ENCODE data around the gene MAGEB3.

MAGEB3 gene

GRCh38 chrX:30280428-30280827 is 50.0 kb downstream of the MAGEB3 start:
- no peak for DNase-seq

- DNase-seq, result no peak
These were observed 52.1 kb downstream of the MAGEB3 start for GRCh38 chrX:30282527-30282926.

- peak in 1 of 2 experiments; percentile 34 for DNase-seq
These were observed 53.2 kb downstream of the MAGEB3 start for GRCh38 chrX:30283456-30284200.
